ENCODE results near the gene MX2. TPM values are rescaled to one million over a fixed set of nuclear protein-coding genes. Genes with fewer than 3 reads are reported as not detected.

The MX2 gene
- total RNA-seq, 1 donor from 2014 or later = 5.4 TPM

DNA sequence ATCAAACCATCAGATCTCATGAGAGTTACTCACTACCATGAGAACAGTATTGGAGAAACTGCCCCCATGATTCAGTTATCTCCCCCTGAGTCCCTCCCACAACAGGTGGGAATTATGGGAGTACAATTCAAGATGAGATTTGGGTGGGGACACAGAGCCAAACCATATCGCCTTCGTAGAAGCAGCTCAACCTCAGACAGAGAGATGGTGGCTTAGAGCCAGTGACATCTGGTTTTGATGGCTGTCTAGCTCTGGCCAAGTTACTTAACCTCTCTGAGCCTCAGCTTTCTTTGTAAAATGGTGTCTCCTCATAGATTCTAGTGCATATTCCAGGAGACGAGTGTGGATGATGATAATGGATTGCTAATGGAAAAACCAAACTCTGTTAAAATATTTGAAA is 91.4 kb downstream of the MX2 start:
- H3K4me3 Mint-ChIP-seq (ENCODE audit: unreplicated experiment) = no peak overlapping the region
- no peak for DNase-seq (ENCODE audit: low spot score)
- no peak overlapping the region for H3K27ac Mint-ChIP-seq (ENCODE audit: unreplicated experiment)
- peaks cover 7% of the 10 kb centered on the region for H3K27me3 Mint-ChIP-seq (ENCODE audit: unreplicated experiment)
- TF ChIP-seq, protein P1, sequence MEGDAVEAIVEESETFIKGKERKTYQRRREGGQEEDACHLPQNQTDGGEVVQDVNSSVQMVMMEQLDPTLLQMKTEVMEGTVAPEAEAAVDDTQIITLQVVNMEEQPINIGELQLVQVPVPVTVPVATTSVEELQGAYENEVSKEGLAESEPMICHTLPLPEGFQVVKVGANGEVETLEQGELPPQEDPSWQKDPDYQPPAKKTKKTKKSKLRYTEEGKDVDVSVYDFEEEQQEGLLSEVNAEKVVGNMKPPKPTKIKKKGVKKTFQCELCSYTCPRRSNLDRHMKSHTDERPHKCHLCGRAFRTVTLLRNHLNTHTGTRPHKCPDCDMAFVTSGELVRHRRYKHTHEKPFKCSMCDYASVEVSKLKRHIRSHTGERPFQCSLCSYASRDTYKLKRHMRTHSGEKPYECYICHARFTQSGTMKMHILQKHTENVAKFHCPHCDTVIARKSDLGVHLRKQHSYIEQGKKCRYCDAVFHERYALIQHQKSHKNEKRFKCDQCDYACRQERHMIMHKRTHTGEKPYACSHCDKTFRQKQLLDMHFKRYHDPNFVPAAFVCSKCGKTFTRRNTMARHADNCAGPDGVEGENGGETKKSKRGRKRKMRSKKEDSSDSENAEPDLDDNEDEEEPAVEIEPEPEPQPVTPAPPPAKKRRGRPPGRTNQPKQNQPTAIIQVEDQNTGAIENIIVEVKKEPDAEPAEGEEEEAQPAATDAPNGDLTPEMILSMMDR (IDR thresholded peaks at IDR 0.05; ENCODE audit: unreplicated experiment) = no peak
- H3K36me3 Mint-ChIP-seq (ENCODE audit: low read depth, unreplicated experiment) = no peaks in the 10 kb centered on the region
- no peaks in the 10 kb centered on the region for H3K9me3 Mint-ChIP-seq (ENCODE audit: unreplicated experiment)
- no peaks in the 10 kb centered on the region for H3K4me1 Mint-ChIP-seq (ENCODE audit: unreplicated experiment)

DNA sequence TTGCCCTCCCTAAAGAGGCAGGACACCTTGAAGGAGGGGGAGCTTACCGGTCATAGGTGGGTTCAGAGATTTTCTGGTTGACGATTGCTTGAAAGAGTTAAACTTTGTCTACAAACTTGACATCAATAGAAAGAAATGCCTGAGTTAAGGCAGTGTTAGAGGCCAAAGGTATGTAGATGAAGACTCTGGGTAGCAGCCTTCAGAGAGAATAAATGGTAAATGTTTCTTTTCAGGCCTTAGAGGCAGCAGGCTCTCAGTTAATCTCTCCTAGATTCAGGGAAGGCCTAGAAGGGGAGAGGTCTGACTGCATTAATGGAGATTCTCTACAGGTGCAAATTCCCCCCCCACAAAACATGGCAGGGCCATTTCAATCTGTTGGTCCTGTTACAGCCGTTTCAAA is 91.9 kb downstream of the MX2 start:
- TF ChIP-seq, protein P1 (IDR thresholded peaks at IDR 0.05; ENCODE audit: unreplicated experiment) = no peak
- Mint-ChIP-seq H3K36me3 (ENCODE audit: low read depth, unreplicated experiment) (no peaks in the 10 kb centered on the region), H3K9me3 (ENCODE audit: unreplicated experiment) (no peaks in the 10 kb centered on the region), H3K27ac (ENCODE audit: unreplicated experiment) (no peak overlapping the region), H3K4me3 (ENCODE audit: unreplicated experiment) (no peak overlapping the region), H3K27me3 (ENCODE audit: unreplicated experiment) (peaks cover 9% of the 10 kb centered on the region), H3K4me1 (ENCODE audit: unreplicated experiment) (no peaks in the 10 kb centered on the region)
- no peak for DNase-seq (ENCODE audit: low spot score)

DNA sequence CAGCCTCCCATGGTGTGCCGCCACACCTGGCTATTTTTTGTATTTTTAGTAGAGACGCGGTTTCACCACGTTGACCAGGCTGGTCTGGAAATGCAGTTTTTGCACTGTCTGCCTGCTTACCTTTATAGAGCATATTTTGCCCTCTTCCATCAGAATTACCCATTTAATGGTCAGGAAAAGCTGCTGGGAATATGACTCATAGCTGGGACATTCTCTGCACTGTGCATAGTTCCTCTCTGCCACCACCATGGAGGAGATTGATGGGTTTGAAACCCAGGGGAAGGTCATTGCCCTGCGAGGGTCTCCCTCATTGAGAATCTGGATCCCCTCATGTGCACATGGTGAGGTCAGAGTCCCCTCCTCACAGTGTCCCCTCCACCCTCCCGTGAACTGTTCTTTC is 96.3 kb downstream of the MX2 start:
- Mint-ChIP-seq H3K4me3 (ENCODE audit: unreplicated experiment) (no peak overlapping the region), H3K4me1 (ENCODE audit: unreplicated experiment) (no peaks in the 10 kb centered on the region), H3K9me3 (ENCODE audit: unreplicated experiment) (no peaks in the 10 kb centered on the region), H3K27me3 (ENCODE audit: unreplicated experiment) (peaks cover 12% of the 10 kb centered on the region), H3K27ac (ENCODE audit: unreplicated experiment) (no peak overlapping the region), H3K36me3 (ENCODE audit: low read depth, unreplicated experiment) (no peaks in the 10 kb centered on the region)
- TF ChIP-seq, protein P1 (IDR thresholded peaks at IDR 0.05; ENCODE audit: unreplicated experiment) = no peak
- no peak for DNase-seq (ENCODE audit: low spot score)

DNA sequence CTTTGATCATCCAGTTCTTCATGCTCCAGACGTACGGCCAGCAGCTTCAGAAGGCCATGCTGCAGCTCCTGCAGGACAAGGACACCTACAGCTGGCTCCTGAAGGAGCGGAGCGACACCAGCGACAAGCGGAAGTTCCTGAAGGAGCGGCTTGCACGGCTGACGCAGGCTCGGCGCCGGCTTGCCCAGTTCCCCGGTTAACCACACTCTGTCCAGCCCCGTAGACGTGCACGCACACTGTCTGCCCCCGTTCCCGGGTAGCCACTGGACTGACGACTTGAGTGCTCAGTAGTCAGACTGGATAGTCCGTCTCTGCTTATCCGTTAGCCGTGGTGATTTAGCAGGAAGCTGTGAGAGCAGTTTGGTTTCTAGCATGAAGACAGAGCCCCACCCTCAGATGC is 96.7 kb downstream of the MX2 start:
- no peak for DNase-seq (ENCODE audit: low spot score)
- TF ChIP-seq, protein P1 (IDR thresholded peaks at IDR 0.05; ENCODE audit: unreplicated experiment) = no peak
- H3K9me3 Mint-ChIP-seq (ENCODE audit: unreplicated experiment) = peaks cover 1% of the 10 kb centered on the region
- no peaks in the 10 kb centered on the region for H3K4me1 Mint-ChIP-seq (ENCODE audit: unreplicated experiment)
- peaks cover under 1% of the 10 kb centered on the region for H3K36me3 Mint-ChIP-seq (ENCODE audit: low read depth, unreplicated experiment)
- no peak overlapping the region for H3K4me3 Mint-ChIP-seq (ENCODE audit: unreplicated experiment)
- H3K27ac Mint-ChIP-seq (ENCODE audit: unreplicated experiment) = no peak overlapping the region
- H3K27me3 Mint-ChIP-seq (ENCODE audit: unreplicated experiment) = peaks cover 12% of the 10 kb centered on the region

Other genes with a start within 250 kb of the MX2 start
- gene BACE2, start 193.9 kb upstream of the MX2 start, total RNA-seq (ENCODE audit: unreplicated experiment) = 151 TPM
- gene FAM3B, start 45.2 kb upstream of the MX2 start, total RNA-seq (ENCODE audit: unreplicated experiment) = 0.33 TPM
- gene MX1, start 64.2 kb downstream of the MX2 start, total RNA-seq (ENCODE audit: unreplicated experiment) = 4.5 TPM
- 46.3 TPM for gene TMPRSS2, start 146.1 kb downstream of the MX2 start, total RNA-seq (ENCODE audit: unreplicated experiment)

Data from endothelial cell (in vitro differentiated cells).